Left lung (tissue), 10 donors: ENCODE data around the gene STT3A. TPM values are rescaled to one million over a fixed set of nuclear protein-coding genes. Genes with fewer than 3 reads are reported as not detected.

Experiments
- ATAC-seq: fragments of 200-7000 bp; cut with Tn5 transposase; one replicate; pipeline ENCODE4 v1.9.1; 2020; ENCODE audit warnings: moderate library complexity
- DNase-seq, 4 donors: peaks; one replicate each; pipeline ENCODE4 v3.0.0-alpha.2; 2013 to 2020
- H3K27ac ChIP-seq, 2 donors: fragments of 200-600 bp; sonication (generic) in 1 of 2; one replicate each; pipeline versions ENCODE4 v1.5.0 to v1.8.0; 2020 to 2021
- H3K27me3 ChIP-seq, 2 donors: fragments of 200-600 bp; sonication (generic) in 1 of 2; one replicate each; pipeline versions ENCODE4 v1.5.0 to v1.8.0; 2020 to 2021
- H3K36me3 ChIP-seq, 2 donors: fragments of 200-600 bp; sonication (generic) in 1 of 2; one replicate each; pipeline versions ENCODE4 v1.5.0 to v1.8.0; 2020 to 2021
- H3K4me1 ChIP-seq, 2 donors: fragments of 200-600 bp; one replicate each; pipeline ENCODE4 v1.8.0; 2021
- H3K4me3 ChIP-seq, 2 donors: fragments of 200-600 bp; sonication (generic) in 1 of 2; one replicate each; pipeline versions ENCODE4 v1.5.0 to v1.8.0; 2020 to 2021; ENCODE audit warnings: mild to moderate bottlenecking in 1 of 2
- H3K9me3 ChIP-seq, 2 donors: fragments of 200-600 bp; sonication (generic) in 1 of 2; one replicate each; pipeline versions ENCODE4 v1.5.0 to v1.8.0; 2020 to 2021
- intact Hi-C, 2 donors: fragments of 100-400 bp; cut with DNase I; formaldehyde crosslinking; loops; one replicate each; pipeline versions ENCODE4 v1.11.2 to v1.14.2; 2022
- polyA plus RNA-seq, 6 donors: library from polyadenylated mRNA; unstranded; fragments of 120-200 nt; gene quantifications; one replicate each; pipeline ENCODE4 v1.2.1, GENCODE V29; 2013; ENCODE audit not compliant: insufficient read length in 6 of 6
- total RNA-seq, 2 donors: library from RNA; stranded (reverse); fragmentation: NEBNext Ultra II Directional; extraction: Animal tissue kit (Norgen Biotek cat#: 25700); gene quantifications; one replicate each; pipeline ENCODE4 v1.2.1, GENCODE V29; 2021
- TF ChIP-seq, protein P1 (sequence below), 2 donors: fragments of 200-600 bp; sonication (generic) in 1 of 2; IDR thresholded peaks; one replicate each; pipeline versions ENCODE4 v1.5.0 to v1.8.0; 2021; ENCODE audit warnings: antibody characterized with exemption in 2 of 2
- donor health status: DM: no; HTN: yes; CAD: no.
- donor health status: DM: no; HTN: no; CAD: no.

Gene STT3A
- total and polyA plus RNA-seq, 8 donors: 153 to 210 (median 192) TPM

DNA sequence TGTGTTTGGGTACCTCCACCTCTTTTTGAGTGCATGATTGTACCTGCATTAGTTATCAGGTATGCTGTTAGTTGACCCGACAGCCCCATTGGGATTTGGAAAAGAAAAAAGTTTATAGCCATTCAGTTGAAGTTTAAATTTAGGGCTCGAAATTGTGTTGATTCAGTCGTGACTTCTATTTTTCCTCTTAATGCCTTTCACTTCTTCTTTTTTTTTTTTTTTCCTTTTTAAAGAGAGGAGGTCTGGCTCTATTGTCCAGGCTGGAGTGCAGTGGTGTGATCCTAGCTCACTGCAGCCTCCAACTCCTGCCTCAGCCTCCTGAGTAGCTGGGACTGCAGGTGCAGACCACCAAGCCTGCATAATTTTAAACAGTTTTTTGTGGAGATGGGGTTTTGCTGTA is 2.3 kb downstream of the STT3A start:
- Histone ChIP-seq H3K27me3 (no peaks in the 10 kb centered on the region), H3K27ac (no peak overlapping the region), H3K9me3 (no peaks in the 10 kb centered on the region), H3K36me3 (peaks cover 0 to 39% of the 10 kb centered on the region in 2 donors), H3K4me3 (peak overlapping the region in 1 of 2 donors; percentile 95), H3K4me1 (peaks cover 5 to 38% of the 10 kb centered on the region in 2 donors)
- DNase-seq (no peak), ATAC-seq (no peak)
- TF ChIP-seq, protein P1, sequence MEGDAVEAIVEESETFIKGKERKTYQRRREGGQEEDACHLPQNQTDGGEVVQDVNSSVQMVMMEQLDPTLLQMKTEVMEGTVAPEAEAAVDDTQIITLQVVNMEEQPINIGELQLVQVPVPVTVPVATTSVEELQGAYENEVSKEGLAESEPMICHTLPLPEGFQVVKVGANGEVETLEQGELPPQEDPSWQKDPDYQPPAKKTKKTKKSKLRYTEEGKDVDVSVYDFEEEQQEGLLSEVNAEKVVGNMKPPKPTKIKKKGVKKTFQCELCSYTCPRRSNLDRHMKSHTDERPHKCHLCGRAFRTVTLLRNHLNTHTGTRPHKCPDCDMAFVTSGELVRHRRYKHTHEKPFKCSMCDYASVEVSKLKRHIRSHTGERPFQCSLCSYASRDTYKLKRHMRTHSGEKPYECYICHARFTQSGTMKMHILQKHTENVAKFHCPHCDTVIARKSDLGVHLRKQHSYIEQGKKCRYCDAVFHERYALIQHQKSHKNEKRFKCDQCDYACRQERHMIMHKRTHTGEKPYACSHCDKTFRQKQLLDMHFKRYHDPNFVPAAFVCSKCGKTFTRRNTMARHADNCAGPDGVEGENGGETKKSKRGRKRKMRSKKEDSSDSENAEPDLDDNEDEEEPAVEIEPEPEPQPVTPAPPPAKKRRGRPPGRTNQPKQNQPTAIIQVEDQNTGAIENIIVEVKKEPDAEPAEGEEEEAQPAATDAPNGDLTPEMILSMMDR (IDR thresholded peaks at IDR 0.05): no peak
- intact Hi-C loops: no loop called here

- Histone ChIP-seq H3K27ac (no peak overlapping the region), H3K36me3 (peaks cover 0 to 96% of the 10 kb centered on the region in 2 donors), H3K4me1 (peaks cover 0 to 5% of the 10 kb centered on the region in 2 donors), H3K27me3 (no peaks in the 10 kb centered on the region), H3K9me3 (no peaks in the 10 kb centered on the region), H3K4me3 (no peak overlapping the region)
- no peak for ATAC-seq
- DNase-seq: no peak
- TF ChIP-seq, protein P1 (IDR thresholded peaks at IDR 0.05): no peak
- intact Hi-C loops: no loop called here
Observed at GRCh38 chr11:125600663-125601062, 8.0 kb downstream of the STT3A start.

GRCh38 chr11:125603207-125603606 is 10.6 kb downstream of the STT3A start:
- Histone ChIP-seq H3K36me3 (peaks cover 0 to 100% of the 10 kb centered on the region in 2 donors), H3K4me3 (no peak overlapping the region), H3K27me3 (no peaks in the 10 kb centered on the region), H3K9me3 (no peaks in the 10 kb centered on the region), H3K27ac (no peak overlapping the region), H3K4me1 (peaks cover 0 to 3% of the 10 kb centered on the region in 2 donors)
- TF ChIP-seq, protein P1 (IDR thresholded peaks at IDR 0.05): no peak
- no peak for ATAC-seq
- no peak for DNase-seq
- intact Hi-C loops: no loop called here

GRCh38 chr11:125605417-125605816 is 12.8 kb downstream of the STT3A start:
- no peak overlapping the region for H3K4me3 ChIP-seq
- ATAC-seq: no peak
- no peaks in the 10 kb centered on the region for H3K27me3 ChIP-seq
- H3K9me3 ChIP-seq: no peaks in the 10 kb centered on the region
- TF ChIP-seq, protein P1 (IDR thresholded peaks at IDR 0.05): no peak
- H3K27ac ChIP-seq: no peak overlapping the region
- intact Hi-C loops: no loop called here
- DNase-seq: no peak
- no peaks in the 10 kb centered on the region for H3K4me1 ChIP-seq
- peaks cover 4 to 100% of the 10 kb centered on the region in 2 donors for H3K36me3 ChIP-seq

GRCh38 chr11:125609545-125609944 is 16.9 kb downstream of the STT3A start:
- Histone ChIP-seq H3K27ac (no peak overlapping the region), H3K27me3 (no peaks in the 10 kb centered on the region), H3K4me3 (no peak overlapping the region), H3K9me3 (no peaks in the 10 kb centered on the region), H3K4me1 (no peaks in the 10 kb centered on the region), H3K36me3 (peaks cover 4 to 100% of the 10 kb centered on the region in 2 donors)
- TF ChIP-seq, protein P1 (IDR thresholded peaks at IDR 0.05): no peak
- no peak for DNase-seq
- ATAC-seq: no peak
- intact Hi-C loops: no loop called here
